Esophagus squamous epithelium (tissue), 5 donors: ENCODE data around the gene TAGLN3. TPM values are rescaled to one million over a fixed set of nuclear protein-coding genes. Genes with fewer than 3 reads are reported as not detected.
A peak's percentile ranks its signal among the peaks of the same experiment; 100 is the strongest.

ENCODE experiments used
- DNase-seq: peaks from one replicate; lab custom pipeline; 2025; lab: John Stamatoyannopoulos, UW
- H3K27ac ChIP-seq, 4 donors: fragments of 200-600 bp; sonication (generic); one replicate each; pipeline ENCODE4 v1.5.1; 2016 to 2019; ENCODE audit warnings: mild to moderate bottlenecking in 1 of 4
- H3K27me3 ChIP-seq, 4 donors: fragments of 200-600 bp; sonication (generic); 1 replicate in 3 of 4; 2 replicates in 1 of 4; pipeline versions ENCODE4 v1.5.1 to v1.6.0; 2017 to 2021; ENCODE audit warnings: antibody characterized with exemption in 1 of 4
- H3K36me3 ChIP-seq, 3 donors: fragments of 200-600 bp; sonication (generic); one replicate each; pipeline ENCODE4 v1.5.1; 2016 to 2019
- H3K4me1 ChIP-seq, 3 donors: fragments of 200-600 bp; sonication (generic); one replicate each; pipeline ENCODE4 v1.5.1; 2017 to 2019
- H3K4me3 ChIP-seq, 4 donors: fragments of 200-600 bp; sonication (generic); 1 replicate in 3 of 4; 2 replicates in 1 of 4; pipeline ENCODE4 v1.5.1; 2016 to 2019; ENCODE audit warnings: mild to moderate bottlenecking in 2 of 4, moderate library complexity in 1 of 4
- H3K9me3 ChIP-seq, 3 donors: fragments of 200-600 bp; sonication (generic); one replicate each; pipeline ENCODE4 v1.5.1; 2016 to 2019
- POLR2A ChIP-seq, 4 donors: fragments of 450-650 bp; IDR thresholded peaks; one replicate each; pipeline ENCODE4 v1.6.1; 2017; ENCODE audit warnings: antibody characterized with exemption in 4 of 4, mild to moderate bottlenecking in 4 of 4, moderate library complexity in 3 of 4
- WGBS, 2 donors: methylation state at CpG; one replicate each; pipeline ENCODE4 v1.1.5; 2018; 5-methylcytosine and 5-hydroxymethylcytosine counted together
- intact Hi-C: fragments of 100-400 bp; cut with DNase I; formaldehyde crosslinking; loops from one replicate; pipeline ENCODE4 v1.15.0; 2022
- total RNA-seq, 4 donors: library from RNA; depleted of rRNA; stranded (reverse); fragments of >200 nt; gene quantifications; one replicate each; pipeline ENCODE4 v1.1.0, GENCODE V29; 2016
- TF ChIP-seq, protein P1 (sequence below), 6 experiments: fragments of 450-650 bp in 4 of 6; fragments of 200-600 bp in 2 of 6; sonication (generic) in 2 of 6; IDR thresholded peaks; one replicate each; pipeline ENCODE4 v1.5.1; 2016 to 2019; ENCODE audit warnings: antibody characterized with exemption in 6 of 6, mild to moderate bottlenecking in 4 of 6, moderate library complexity in 4 of 6
- donor health status: DM: yes; HTN: yes; CAD: no.

The TAGLN3 gene
- total RNA-seq, 4 donors from 2014 or later = not detected

DNA sequence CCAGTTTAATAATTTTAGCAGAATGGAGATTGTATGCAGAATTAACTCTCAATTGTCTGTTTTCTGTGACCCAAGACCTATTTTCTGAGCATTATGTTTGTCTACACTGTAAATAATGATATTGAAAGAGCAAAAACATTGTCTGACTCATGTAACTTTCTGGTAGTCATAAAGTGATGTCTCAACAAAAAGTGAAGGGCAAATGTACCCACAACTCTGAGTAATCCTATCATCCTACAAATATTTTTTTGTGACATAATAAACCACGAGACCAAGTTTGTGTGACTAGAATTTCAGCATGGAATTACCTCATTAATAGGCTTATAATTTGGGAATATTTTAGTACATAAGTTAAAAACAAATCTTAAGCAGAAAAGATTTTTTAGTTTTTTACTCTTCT is 35.3 kb upstream of the TAGLN3 start:
- DNase-seq = no peak
- H3K27me3 ChIP-seq = no peaks in the 10 kb centered on the region
- intact Hi-C loops = loop anchor here (10.0 kb wide), 1 partner anchor 99 kb away; no protein-coding TSS in a partner anchor
- H3K36me3 ChIP-seq = peaks cover 0 to 22% (median 0%) of the 10 kb centered on the region in 3 donors
- H3K9me3 ChIP-seq = no peaks in the 10 kb centered on the region
- no peak overlapping the region for H3K4me3 ChIP-seq
- peaks cover 0 to 15% (median 0%) of the 10 kb centered on the region in 3 donors for H3K4me1 ChIP-seq
- TF ChIP-seq, protein P1, sequence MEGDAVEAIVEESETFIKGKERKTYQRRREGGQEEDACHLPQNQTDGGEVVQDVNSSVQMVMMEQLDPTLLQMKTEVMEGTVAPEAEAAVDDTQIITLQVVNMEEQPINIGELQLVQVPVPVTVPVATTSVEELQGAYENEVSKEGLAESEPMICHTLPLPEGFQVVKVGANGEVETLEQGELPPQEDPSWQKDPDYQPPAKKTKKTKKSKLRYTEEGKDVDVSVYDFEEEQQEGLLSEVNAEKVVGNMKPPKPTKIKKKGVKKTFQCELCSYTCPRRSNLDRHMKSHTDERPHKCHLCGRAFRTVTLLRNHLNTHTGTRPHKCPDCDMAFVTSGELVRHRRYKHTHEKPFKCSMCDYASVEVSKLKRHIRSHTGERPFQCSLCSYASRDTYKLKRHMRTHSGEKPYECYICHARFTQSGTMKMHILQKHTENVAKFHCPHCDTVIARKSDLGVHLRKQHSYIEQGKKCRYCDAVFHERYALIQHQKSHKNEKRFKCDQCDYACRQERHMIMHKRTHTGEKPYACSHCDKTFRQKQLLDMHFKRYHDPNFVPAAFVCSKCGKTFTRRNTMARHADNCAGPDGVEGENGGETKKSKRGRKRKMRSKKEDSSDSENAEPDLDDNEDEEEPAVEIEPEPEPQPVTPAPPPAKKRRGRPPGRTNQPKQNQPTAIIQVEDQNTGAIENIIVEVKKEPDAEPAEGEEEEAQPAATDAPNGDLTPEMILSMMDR (IDR thresholded peaks at IDR 0.05) = no peak
- TF ChIP-seq POLR2A (IDR thresholded peaks at IDR 0.05) = no peak
- WGBS, 2 donors = 44 to 48% methylated on average over 1 of the region's 1 CpG
- H3K27ac ChIP-seq = peak overlapping the region in 1 of 4 donors; percentile 37

DNA sequence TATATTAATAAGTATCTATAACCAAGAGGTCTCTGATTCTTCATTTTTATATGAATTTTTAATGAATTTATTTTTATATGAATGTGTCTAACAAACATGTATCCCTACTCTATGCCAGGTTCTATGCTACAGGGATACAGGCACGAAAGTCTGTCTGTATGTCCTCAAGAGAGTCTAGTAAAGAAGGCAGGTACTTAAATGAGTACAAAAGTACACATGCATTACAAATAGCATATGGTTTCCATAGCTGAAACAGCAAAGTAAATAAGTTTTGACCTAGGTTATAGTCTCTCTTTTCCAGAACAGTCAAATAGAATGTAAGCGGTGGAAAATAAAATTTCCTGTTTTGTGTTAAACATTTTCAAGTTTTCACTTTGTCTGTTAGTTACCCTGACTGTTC is 33.2 kb upstream of the TAGLN3 start:
- H3K4me3 ChIP-seq = no peak overlapping the region
- peaks cover 0 to 24% (median 0%) of the 10 kb centered on the region in 3 donors for H3K4me1 ChIP-seq
- TF ChIP-seq POLR2A (IDR thresholded peaks at IDR 0.05) = no peak
- TF ChIP-seq, protein P1 (IDR thresholded peaks at IDR 0.05) = no peak
- H3K9me3 ChIP-seq = no peaks in the 10 kb centered on the region
- WGBS, 2 donors = 82 to 87% methylated on average over 2 of the region's 2 CpGs
- DNase-seq = no peak
- no peaks in the 10 kb centered on the region for H3K27me3 ChIP-seq
- H3K36me3 ChIP-seq = peaks cover 0 to 22% (median 0%) of the 10 kb centered on the region in 3 donors
- no peak overlapping the region for H3K27ac ChIP-seq
- intact Hi-C loops = loop anchor here (5.0 to 10.0 kb wide), 2 partner anchors 101 to 248 kb away; no protein-coding TSS in a partner anchor

DNA sequence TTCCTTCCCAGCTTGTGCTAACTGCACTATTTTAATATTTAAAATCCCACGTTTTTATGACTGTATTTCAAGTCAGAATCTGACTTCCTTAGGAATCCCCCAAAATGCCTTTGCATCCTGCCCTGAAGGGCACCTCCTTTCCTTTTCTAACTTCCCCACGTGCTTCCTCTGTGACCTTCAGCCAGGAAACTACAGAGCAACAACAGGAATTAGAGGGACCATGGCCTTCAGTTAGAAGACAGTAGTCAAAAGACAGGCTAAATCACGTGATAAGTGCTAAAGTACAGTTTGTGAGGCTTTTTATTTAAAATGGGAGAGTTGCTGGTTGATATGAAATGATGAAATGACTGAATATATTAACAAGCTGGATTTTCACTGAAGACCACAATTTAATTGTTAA is 31.7 kb upstream of the TAGLN3 start:
- H3K27ac ChIP-seq = peak overlapping the region in 2 of 4 donors; percentile 24 to 35

DNA sequence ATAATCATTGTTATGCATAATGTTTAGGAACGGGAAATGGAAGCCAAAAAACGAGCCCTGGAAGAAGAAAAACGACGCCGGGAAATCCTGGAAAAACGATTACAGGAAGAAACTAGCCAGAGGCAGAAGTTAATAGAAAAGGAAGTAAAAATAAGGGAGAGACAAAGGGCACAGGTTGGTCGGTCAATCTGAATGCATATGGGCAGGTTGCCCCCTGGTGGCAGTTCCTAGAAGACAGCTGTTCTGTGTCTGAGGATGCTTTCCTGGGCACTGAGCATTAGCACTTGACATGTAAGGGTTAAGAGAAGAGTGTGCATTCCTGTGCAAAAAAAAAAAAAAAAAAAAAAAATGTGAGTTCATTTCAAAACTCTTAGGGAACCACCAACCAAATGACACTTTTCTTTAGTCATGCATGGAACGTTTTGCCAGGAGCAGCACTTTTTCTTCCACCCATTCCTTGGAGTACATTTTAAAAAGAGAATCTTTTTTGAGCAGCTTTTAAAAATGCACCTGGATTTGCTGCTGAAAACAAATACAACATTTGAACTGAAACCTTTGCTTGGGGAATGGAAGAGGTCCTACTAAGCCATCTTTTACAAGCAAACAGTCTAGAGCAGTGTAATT is 31.0 kb upstream of the TAGLN3 start:
- Histone ChIP-seq H3K9me3 (no peaks in the 10 kb centered on the region), H3K4me3 (no peak overlapping the region), H3K4me1 (peaks cover 0 to 24% (median 0%) of the 10 kb centered on the region in 3 donors), H3K27ac (peak overlapping the region in 2 of 4 donors; percentile 24 to 35), H3K27me3 (no peaks in the 10 kb centered on the region), H3K36me3 (peaks cover 0 to 18% (median 0%) of the 10 kb centered on the region in 3 donors)
- peak; percentile 27 for DNase-seq
- TF ChIP-seq POLR2A (IDR thresholded peaks at IDR 0.05) = no peak
- TF ChIP-seq, protein P1 (IDR thresholded peaks at IDR 0.05) = peak; percentile 83 to 90 (median 88)
- intact Hi-C loops = loop anchor here (5.0 to 10.0 kb wide), 2 partner anchors 103 to 250 kb away; no protein-coding TSS in a partner anchor
- 6 to 7% methylated on average over 8 of the region's 8 CpGs for WGBS, 2 donors

More for the DNA sequence above, 31.7 kb upstream of the TAGLN3 start:
- H3K36me3 ChIP-seq = peaks cover 0 to 25% (median 0%) of the 10 kb centered on the region in 3 donors
- DNase-seq = no peak
- no peaks in the 10 kb centered on the region for H3K9me3 ChIP-seq
- WGBS, 2 donors = 26 to 27% methylated on average over 3 of the region's 3 CpGs
- H3K27me3 ChIP-seq = no peaks in the 10 kb centered on the region
- H3K4me1 ChIP-seq = peaks cover 0 to 24% (median 0%) of the 10 kb centered on the region in 3 donors
- H3K4me3 ChIP-seq = no peak overlapping the region
- TF ChIP-seq POLR2A (IDR thresholded peaks at IDR 0.05) = no peak
- TF ChIP-seq, protein P1 (IDR thresholded peaks at IDR 0.05) = no peak
- intact Hi-C loops = loop anchor here (5.0 to 10.0 kb wide), 2 partner anchors 102 to 250 kb away; no protein-coding TSS in a partner anchor
